Placental pericyte (primary cell): ENCODE measurements around the gene LSR. TPM values are rescaled to one million over a fixed set of nuclear protein-coding genes. Genes with fewer than 3 reads are reported as not detected.

Experiments
- total RNA-seq: library from RNA; depleted of rRNA; stranded (reverse); fragments of >200 nt; gene quantifications from 2 replicates; pipeline ENCODE4 v1.2.3, GENCODE V29; 2012

Gene LSR, protein sequence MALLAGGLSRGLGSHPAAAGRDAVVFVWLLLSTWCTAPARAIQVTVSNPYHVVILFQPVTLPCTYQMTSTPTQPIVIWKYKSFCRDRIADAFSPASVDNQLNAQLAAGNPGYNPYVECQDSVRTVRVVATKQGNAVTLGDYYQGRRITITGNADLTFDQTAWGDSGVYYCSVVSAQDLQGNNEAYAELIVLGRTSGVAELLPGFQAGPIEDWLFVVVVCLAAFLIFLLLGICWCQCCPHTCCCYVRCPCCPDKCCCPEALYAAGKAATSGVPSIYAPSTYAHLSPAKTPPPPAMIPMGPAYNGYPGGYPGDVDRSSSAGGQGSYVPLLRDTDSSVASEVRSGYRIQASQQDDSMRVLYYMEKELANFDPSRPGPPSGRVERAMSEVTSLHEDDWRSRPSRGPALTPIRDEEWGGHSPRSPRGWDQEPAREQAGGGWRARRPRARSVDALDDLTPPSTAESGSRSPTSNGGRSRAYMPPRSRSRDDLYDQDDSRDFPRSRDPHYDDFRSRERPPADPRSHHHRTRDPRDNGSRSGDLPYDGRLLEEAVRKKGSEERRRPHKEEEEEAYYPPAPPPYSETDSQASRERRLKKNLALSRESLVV
- total RNA-seq: 0.22 and 1.9 TPM in 2 replicates

DNA sequence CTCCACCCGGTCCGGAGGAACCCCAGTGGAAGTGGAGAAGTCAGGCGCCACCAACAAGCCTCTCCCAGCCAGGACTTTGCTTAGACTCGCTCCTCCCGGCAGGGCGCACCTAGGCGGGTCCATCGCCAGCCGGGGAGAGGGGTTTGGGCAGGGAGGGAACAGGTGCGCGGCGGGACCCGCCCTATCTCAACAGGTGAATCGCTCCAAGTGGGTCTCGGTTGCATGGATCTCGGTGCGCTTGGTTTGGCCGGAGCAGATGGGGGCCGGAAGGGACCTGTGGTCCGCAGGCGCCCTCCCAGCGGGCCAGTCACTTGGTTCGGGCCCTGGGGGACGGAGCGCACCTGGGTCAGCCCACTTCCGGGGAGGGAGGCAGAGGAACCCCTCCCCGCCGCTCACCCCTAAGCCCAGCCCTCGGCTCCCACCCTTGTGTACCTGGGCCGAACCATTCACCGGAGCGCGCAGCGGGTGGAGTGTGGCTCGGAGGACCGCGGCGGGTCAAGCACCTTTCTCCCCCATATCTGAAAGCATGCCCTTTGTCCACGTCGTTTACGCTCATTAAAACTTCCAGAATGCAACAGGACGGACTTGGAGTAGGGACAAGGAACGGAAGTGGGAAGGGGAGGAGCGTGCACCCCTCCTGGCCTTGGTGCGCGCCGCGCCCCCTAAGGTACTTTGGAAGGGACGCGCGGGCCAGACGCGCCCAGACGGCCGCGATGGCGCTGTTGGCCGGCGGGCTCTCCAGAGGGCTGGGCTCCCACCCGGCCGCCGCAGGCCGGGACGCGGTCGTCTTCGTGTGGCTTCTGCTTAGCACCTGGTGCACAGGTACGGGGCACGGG is at the start of gene LSR:
Gene LSR (plus strand): TSS at position 693 of the 836 bp plus-strand sequence. CDS start 21 bp downstream, at position 714.

DNA sequence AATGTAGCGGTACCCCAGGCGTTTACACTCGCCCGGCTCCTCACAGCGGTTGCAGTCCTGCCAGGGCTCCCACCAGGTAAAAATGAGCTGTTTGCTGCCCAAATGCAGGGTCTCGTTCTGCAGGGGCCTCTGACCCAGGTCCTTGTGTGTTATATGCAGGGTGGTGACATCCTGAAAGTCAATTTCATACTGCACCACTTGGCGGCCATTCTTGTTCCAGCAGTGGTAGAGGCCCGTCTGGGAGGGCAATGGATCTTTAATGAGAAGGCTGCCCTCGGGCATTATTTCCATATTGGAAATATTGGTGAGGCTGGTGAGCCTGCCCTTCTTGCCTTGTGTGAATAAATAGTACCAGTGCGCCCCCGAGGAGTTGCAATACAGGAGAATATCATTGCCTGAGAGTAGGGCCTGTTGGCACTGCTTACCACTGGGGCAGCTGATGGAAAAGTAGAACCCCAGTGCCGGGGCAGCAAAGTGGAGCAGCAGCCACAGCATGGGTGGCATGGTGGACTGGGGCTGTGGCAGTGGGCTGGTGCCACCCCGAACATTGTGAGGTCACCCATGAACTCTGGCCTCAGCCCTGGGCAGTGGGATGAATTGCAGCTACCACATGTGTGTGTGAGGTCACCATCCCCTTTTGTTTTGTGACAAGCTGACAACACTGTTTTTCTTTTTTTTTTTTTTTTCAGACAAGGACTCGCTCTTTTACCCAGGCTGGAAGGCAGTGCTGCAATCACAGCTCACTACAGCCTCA is 20.4 kb upstream of the LSR start, which contains the start of gene FAM187B:
Gene FAM187B (minus strand): TSS at position 563 of the 754 bp plus-strand sequence. CDS start 59 bp downstream, at position 504.

GRCh38 chr19:35268536-35269437 is 20.0 kb downstream of the LSR start, which contains the start of gene USF2:
USF2 (plus strand) TSS chr19:35268962; CDS start chr19:35269102, 140 bp downstream.

GRCh38 chr19:35291916-35292315 is 43.1 kb downstream of the LSR start, which contains the start of gene MAG:
MAG (plus strand) TSS chr19:35292161; CDS start chr19:35295409, 3,248 bp downstream.

Other genes with a start within 250 kb of the LSR start
- gene GRAMD1A, start 248.7 kb upstream of the LSR start, total RNA-seq: 34.6 and 46.0 TPM in 2 replicates
- gene SCN1B, start 218.5 kb upstream of the LSR start, total RNA-seq: 4.4 and 4.7 TPM in 2 replicates
- gene HPN, start 207.3 kb upstream of the LSR start, total RNA-seq: 0.44 TPM in 1 of 2 replicates, not detected in the other
- not detected in 2 replicates for gene FXYD3, start 133.2 kb upstream of the LSR start, total RNA-seq
- gene LGI4, start 113.9 kb upstream of the LSR start, total RNA-seq: not detected in 2 replicates
- 0.66 TPM in 1 of 2 replicates, not detected in the other for gene FXYD1, start 110.2 kb upstream of the LSR start, total RNA-seq
- not detected in 2 replicates for gene FXYD7, start 105.7 kb upstream of the LSR start, total RNA-seq
- 55.0 and 63.7 TPM in 2 replicates for gene FXYD5, start 94.3 kb upstream of the LSR start, total RNA-seq
- gene FAM187B, start 20.3 kb upstream of the LSR start, total RNA-seq: not detected in 2 replicates
- 75.9 and 81.4 TPM in 2 replicates for gene USF2, start 20.0 kb downstream of the LSR start, total RNA-seq
- gene HAMP, start 33.5 kb downstream of the LSR start, total RNA-seq: under 0.01 TPM in 1 of 2 replicates, not detected in the other
- 0.43 TPM in 1 of 2 replicates, not detected in the other for gene MAG, start 43.2 kb downstream of the LSR start, total RNA-seq
- 1.7 TPM in 1 of 2 replicates, not detected in the other for gene CD22, start 80.2 kb downstream of the LSR start, total RNA-seq
- not detected in 2 replicates for gene FFAR1, start 98.9 kb downstream of the LSR start, total RNA-seq
- gene FFAR3, start 109.5 kb downstream of the LSR start, total RNA-seq: not detected in 2 replicates
- not detected in 2 replicates for gene GPR42, start 122.1 kb downstream of the LSR start, total RNA-seq
- not detected in 2 replicates for gene FFAR2, start 199.3 kb downstream of the LSR start, total RNA-seq
- gene KRTDAP, start 241.5 kb downstream of the LSR start, total RNA-seq: not detected in 2 replicates